ENCODE results near the gene FGD5. TPM values are rescaled to one million over a fixed set of nuclear protein-coding genes. Genes with fewer than 3 reads are reported as not detected.

FGD5 gene
- total RNA-seq, 1 donor from 2014 or later = 0.24 TPM

DNA sequence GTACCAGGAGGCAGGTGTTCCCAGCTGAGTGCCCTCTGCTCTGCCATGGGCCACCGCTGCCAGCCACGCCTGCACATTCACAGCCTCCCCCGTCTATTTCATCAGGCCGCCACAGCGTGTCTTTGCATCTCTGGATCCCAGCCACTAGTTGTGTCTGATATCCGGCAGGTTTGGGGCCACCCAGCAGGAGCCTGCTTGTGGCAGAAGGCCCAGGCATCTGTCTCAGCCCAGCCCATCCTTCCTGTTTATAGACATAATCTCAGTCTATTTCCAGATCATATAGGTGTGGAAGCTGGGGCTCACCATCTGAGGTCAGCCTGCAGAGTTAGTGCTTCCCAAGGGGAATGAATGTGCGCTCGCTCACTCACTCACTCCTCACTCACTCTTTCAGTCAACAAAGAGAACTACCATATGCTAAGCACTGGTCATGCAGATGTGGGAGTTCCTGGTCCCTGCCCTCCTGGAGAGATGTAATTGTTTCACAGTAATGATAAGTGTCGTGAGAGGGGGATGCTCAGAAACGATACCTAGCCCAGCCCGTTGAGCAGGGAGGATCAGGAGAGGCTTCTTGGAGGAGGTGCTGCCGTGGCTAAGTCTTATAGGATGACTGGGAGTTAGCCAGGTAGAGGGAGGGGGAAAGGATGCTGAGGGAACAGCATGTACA lies 60.6 kb downstream of the FGD5 start:
- no peaks in the 10 kb centered on the region for H4K20me1 ChIP-seq (ENCODE audit: low read depth)
- peaks cover 8% of the 10 kb centered on the region for H3K4me1 Mint-ChIP-seq
- TF ChIP-seq, protein P1, sequence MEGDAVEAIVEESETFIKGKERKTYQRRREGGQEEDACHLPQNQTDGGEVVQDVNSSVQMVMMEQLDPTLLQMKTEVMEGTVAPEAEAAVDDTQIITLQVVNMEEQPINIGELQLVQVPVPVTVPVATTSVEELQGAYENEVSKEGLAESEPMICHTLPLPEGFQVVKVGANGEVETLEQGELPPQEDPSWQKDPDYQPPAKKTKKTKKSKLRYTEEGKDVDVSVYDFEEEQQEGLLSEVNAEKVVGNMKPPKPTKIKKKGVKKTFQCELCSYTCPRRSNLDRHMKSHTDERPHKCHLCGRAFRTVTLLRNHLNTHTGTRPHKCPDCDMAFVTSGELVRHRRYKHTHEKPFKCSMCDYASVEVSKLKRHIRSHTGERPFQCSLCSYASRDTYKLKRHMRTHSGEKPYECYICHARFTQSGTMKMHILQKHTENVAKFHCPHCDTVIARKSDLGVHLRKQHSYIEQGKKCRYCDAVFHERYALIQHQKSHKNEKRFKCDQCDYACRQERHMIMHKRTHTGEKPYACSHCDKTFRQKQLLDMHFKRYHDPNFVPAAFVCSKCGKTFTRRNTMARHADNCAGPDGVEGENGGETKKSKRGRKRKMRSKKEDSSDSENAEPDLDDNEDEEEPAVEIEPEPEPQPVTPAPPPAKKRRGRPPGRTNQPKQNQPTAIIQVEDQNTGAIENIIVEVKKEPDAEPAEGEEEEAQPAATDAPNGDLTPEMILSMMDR (IDR thresholded peaks at IDR 0.05) = no peak
- TF ChIP-seq EZH2 (IDR thresholded peaks at IDR 0.05) (no peak), EZH2phosphoT487 (IDR thresholded peaks at IDR 0.05) (no peak)
- no peak overlapping the region for H3K4me3 ChIP-seq
- DNase-seq (ENCODE audit: low spot score) = no peak
- no peak overlapping the region for H3K27ac ChIP-seq
- no peaks in the 10 kb centered on the region for H3K27me3 ChIP-seq
- H3F3A ChIP-seq (ENCODE audit: low read depth) = no peaks in the 10 kb centered on the region
- no peak overlapping the region for H2AFZ ChIP-seq (replicated peaks)
- no peaks in the 10 kb centered on the region for H3K4me1 ChIP-seq
- no peaks in the 10 kb centered on the region for H3K79me2 ChIP-seq (ENCODE audit: low read depth)
- H3K27me3 Mint-ChIP-seq (ENCODE audit: insufficient read depth, low read depth) = peaks cover 5% of the 10 kb centered on the region
- H3K9me3 ChIP-seq (ENCODE audit: low read depth) = no peaks in the 10 kb centered on the region
- H3K9me3 Mint-ChIP-seq = no peaks in the 10 kb centered on the region
- H3K36me3 Mint-ChIP-seq = no peaks in the 10 kb centered on the region
- H3K9ac ChIP-seq = no peak overlapping the region
- H3K4me2 ChIP-seq = no peak overlapping the region
- H3K4me3 Mint-ChIP-seq = no peak overlapping the region
- no peaks in the 10 kb centered on the region for H3K36me3 ChIP-seq
- H3K27ac Mint-ChIP-seq = no peak overlapping the region

DNA sequence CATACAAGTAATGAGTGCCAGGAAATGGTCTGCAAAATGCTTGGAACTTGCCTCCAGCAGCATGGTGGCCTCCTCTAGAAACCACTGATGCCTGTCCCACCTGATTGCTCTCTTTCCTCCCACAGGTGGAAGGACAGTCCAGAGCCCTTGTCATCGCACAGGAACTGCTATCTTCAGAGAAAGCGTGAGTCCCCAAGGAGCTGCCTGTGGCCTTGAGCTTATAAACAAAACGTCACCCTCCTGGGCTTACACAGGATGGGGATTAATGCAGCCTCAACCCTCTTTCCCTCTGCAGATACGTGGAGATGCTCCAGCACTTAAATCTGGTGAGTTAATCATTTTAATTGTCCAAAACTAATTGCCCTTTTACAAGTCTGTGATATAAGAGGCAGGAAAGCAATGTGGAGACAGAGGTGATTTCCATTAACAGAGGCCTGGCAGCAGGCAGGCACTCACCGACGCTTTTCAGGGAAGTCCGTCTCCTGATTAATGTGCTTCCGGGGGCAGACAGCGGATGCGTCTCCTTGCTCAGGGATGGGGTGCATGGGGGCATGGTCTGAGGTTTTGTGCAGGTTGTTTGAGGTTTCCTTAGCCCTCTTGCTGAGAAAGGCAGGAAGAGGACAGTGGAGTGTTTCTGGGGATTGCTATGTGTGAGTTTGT lies 61.8 kb downstream of the FGD5 start:
- no peaks in the 10 kb centered on the region for H3K36me3 ChIP-seq
- H3F3A ChIP-seq (ENCODE audit: low read depth) = no peaks in the 10 kb centered on the region
- no peak for DNase-seq (ENCODE audit: low spot score)
- no peak overlapping the region for H3K27ac Mint-ChIP-seq
- H3K4me3 ChIP-seq = no peak overlapping the region
- no peaks in the 10 kb centered on the region for H3K4me1 ChIP-seq
- TF ChIP-seq EZH2phosphoT487 (IDR thresholded peaks at IDR 0.05) (no peak), EZH2 (IDR thresholded peaks at IDR 0.05) (no peak)
- TF ChIP-seq, protein P1 (IDR thresholded peaks at IDR 0.05) = no peak
- H3K4me1 Mint-ChIP-seq = peaks cover 8% of the 10 kb centered on the region
- H3K4me3 Mint-ChIP-seq = no peak overlapping the region
- no peaks in the 10 kb centered on the region for H3K9me3 Mint-ChIP-seq
- no peak overlapping the region for H3K4me2 ChIP-seq
- peaks cover 5% of the 10 kb centered on the region for H3K27me3 Mint-ChIP-seq (ENCODE audit: insufficient read depth, low read depth)
- no peak overlapping the region for H3K9ac ChIP-seq
- H3K79me2 ChIP-seq (ENCODE audit: low read depth) = no peaks in the 10 kb centered on the region
- H4K20me1 ChIP-seq (ENCODE audit: low read depth) = no peaks in the 10 kb centered on the region
- no peaks in the 10 kb centered on the region for H3K9me3 ChIP-seq (ENCODE audit: low read depth)
- H3K27ac ChIP-seq = no peak overlapping the region
- H3K36me3 Mint-ChIP-seq = no peaks in the 10 kb centered on the region
- H3K27me3 ChIP-seq = no peaks in the 10 kb centered on the region
- H2AFZ ChIP-seq (replicated peaks) = no peak overlapping the region

DNA sequence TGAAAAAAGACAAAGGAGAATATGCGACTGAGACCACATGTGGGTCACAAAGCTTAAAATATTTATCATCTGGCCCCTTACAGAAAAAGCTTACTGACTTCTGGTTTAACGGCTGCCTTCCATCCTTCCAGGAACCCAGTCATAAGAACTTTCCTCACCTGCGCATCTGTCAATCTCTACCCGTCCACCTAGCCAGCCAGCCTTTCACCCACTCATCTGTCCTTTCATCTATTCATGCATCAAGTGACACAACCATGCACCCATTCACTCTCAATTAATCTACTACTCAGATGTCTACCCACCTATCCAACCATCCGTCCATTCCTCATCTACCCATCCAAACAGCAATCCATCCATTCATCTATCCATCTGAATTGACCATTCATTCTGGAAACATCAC lies 64.5 kb downstream of the FGD5 start:
- no peak for DNase-seq (ENCODE audit: low spot score)
- no peaks in the 10 kb centered on the region for H3K9me3 Mint-ChIP-seq
- peaks cover 4% of the 10 kb centered on the region for H3K4me1 Mint-ChIP-seq

More for the DNA sequence above, 64.5 kb downstream of the FGD5 start:
- H3K9ac ChIP-seq = no peak overlapping the region
- H3K9me3 ChIP-seq (ENCODE audit: low read depth) = no peaks in the 10 kb centered on the region
- no peak overlapping the region for H3K4me3 ChIP-seq
- H3K4me3 Mint-ChIP-seq = no peak overlapping the region
- H3K4me2 ChIP-seq = no peak overlapping the region
- H3K4me1 ChIP-seq = no peaks in the 10 kb centered on the region
- H3K36me3 Mint-ChIP-seq = no peaks in the 10 kb centered on the region
- no peak overlapping the region for H3K27ac Mint-ChIP-seq
- TF ChIP-seq, protein P1 (IDR thresholded peaks at IDR 0.05) = no peak
- TF ChIP-seq EZH2 (IDR thresholded peaks at IDR 0.05) (no peak), EZH2phosphoT487 (IDR thresholded peaks at IDR 0.05) (no peak)
- H3K27me3 ChIP-seq = no peaks in the 10 kb centered on the region
- peaks cover 5% of the 10 kb centered on the region for H3K27me3 Mint-ChIP-seq (ENCODE audit: insufficient read depth, low read depth)
- H4K20me1 ChIP-seq (ENCODE audit: low read depth) = no peaks in the 10 kb centered on the region
- H3F3A ChIP-seq (ENCODE audit: low read depth) = no peaks in the 10 kb centered on the region
- H3K79me2 ChIP-seq (ENCODE audit: low read depth) = no peaks in the 10 kb centered on the region
- no peaks in the 10 kb centered on the region for H3K36me3 ChIP-seq
- no peak overlapping the region for H3K27ac ChIP-seq
- no peak overlapping the region for H2AFZ ChIP-seq (replicated peaks)

Measured in neural progenitor cell (in vitro differentiated cells).